ENCODE measurements around the gene CLEC4G.

DNA sequence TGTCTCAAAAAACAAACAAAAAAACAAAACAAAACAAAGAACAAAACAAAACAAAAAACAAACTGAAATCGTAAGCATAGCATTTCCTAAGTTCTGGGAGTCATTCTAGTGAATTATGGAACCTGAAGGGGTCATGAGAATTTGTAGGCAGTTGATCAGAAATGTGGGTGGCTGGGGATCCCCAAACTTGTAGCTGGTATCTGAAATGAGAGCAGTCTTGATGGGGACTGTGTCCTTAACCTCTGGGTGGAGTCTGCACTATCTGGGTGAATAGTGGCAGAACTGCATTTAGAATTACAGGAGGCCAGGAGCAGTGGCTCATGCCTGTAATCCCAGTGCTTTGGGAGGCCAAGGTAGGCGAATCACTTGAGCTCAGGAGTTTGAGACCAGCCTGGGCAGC lies 6.1 kb downstream of the CLEC4G start:
- TF ChIP-seq, protein P1, sequence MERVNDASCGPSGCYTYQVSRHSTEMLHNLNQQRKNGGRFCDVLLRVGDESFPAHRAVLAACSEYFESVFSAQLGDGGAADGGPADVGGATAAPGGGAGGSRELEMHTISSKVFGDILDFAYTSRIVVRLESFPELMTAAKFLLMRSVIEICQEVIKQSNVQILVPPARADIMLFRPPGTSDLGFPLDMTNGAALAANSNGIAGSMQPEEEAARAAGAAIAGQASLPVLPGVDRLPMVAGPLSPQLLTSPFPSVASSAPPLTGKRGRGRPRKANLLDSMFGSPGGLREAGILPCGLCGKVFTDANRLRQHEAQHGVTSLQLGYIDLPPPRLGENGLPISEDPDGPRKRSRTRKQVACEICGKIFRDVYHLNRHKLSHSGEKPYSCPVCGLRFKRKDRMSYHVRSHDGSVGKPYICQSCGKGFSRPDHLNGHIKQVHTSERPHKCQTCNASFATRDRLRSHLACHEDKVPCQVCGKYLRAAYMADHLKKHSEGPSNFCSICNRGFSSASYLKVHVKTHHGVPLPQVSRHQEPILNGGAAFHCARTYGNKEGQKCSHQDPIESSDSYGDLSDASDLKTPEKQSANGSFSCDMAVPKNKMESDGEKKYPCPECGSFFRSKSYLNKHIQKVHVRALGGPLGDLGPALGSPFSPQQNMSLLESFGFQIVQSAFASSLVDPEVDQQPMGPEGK (CRISPR knock-in tag; IDR thresholded peaks at IDR 0.05; ENCODE audit: borderline replicate concordance): no peak
- TF ChIP-seq SNAI2 (CRISPR knock-in tag; IDR thresholded peaks at IDR 0.05): no peak
- no peak for TF ChIP-seq ESRRG (CRISPR knock-in tag; IDR thresholded peaks at IDR 0.05)
- TF ChIP-seq ARNTL (CRISPR knock-in tag; IDR thresholded peaks at IDR 0.05; ENCODE audit: borderline replicate concordance, low read depth): no peak
- no peak for TF ChIP-seq RARB (CRISPR knock-in tag; IDR thresholded peaks at IDR 0.05)
- TF ChIP-seq, protein P2, sequence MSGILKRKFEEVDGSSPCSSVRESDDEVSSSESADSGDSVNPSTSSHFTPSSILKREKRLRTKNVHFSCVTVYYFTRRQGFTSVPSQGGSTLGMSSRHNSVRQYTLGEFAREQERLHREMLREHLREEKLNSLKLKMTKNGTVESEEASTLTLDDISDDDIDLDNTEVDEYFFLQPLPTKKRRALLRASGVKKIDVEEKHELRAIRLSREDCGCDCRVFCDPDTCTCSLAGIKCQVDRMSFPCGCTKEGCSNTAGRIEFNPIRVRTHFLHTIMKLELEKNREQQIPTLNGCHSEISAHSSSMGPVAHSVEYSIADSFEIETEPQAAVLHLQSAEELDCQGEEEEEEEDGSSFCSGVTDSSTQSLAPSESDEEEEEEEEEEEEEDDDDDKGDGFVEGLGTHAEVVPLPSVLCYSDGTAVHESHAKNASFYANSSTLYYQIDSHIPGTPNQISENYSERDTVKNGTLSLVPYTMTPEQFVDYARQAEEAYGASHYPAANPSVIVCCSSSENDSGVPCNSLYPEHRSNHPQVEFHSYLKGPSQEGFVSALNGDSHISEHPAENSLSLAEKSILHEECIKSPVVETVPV (CRISPR knock-in tag; IDR thresholded peaks at IDR 0.05): no peak
- TF ChIP-seq TOX (CRISPR knock-in tag; IDR thresholded peaks at IDR 0.05; ENCODE audit: borderline replicate concordance): no peak
- TF ChIP-seq, protein P3, sequence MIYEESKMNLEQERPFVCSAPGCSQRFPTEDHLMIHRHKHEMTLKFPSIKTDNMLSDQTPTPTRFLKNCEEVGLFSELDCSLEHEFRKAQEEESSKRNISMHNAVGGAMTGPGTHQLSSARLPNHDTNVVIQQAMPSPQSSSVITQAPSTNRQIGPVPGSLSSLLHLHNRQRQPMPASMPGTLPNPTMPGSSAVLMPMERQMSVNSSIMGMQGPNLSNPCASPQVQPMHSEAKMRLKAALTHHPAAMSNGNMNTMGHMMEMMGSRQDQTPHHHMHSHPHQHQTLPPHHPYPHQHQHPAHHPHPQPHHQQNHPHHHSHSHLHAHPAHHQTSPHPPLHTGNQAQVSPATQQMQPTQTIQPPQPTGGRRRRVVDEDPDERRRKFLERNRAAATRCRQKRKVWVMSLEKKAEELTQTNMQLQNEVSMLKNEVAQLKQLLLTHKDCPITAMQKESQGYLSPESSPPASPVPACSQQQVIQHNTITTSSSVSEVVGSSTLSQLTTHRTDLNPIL (CRISPR knock-in tag; IDR thresholded peaks at IDR 0.05; ENCODE audit: low read depth): no peak
- no peak for TF ChIP-seq ZNF565 (CRISPR knock-in tag; conservative IDR thresholded peaks at IDR 0.05; ENCODE audit: low read depth)
